ENCODE measurements around the gene SLC38A10. TPM values are rescaled to one million over a fixed set of nuclear protein-coding genes. Genes with fewer than 3 reads are reported as not detected.

SLC38A10 gene
- total and polyA plus RNA-seq, 12 donors: 17.6 to 190 (median 102) TPM

DNA sequence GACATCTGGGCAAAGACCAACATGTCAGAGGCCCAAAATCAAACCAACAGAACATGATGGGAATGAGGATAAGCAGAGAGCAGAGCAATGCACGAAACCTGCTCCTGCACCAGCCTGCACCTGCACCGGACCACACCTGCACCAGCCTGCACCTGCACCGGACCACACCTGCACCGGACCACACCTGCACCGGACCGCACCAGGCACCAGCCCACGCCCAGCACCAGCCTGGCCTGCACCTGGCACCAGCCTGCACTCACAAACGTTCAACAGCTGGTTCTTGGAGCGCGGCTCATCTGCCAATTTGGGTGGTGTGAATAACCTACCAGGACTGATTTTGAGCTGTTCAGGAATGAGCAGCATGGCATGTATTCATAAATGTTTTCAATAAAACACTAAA, 90.5 kb downstream of the SLC38A10 start:
- no peak for DNase-seq
- Histone ChIP-seq H3K4me3 (no peak overlapping the region), H3K27ac (no peak overlapping the region), H3K9me3 (replicated peaks in 1 of 3) (no peaks in the 10 kb centered on the region), H3K27me3 (no peaks in the 10 kb centered on the region), H3K4me1 (replicated peaks in 1 of 2) (no peaks in the 10 kb centered on the region), H3K36me3 (replicated peaks in 1 of 2) (no peaks in the 10 kb centered on the region)
- intact Hi-C loops (cut with DNase I): loop anchor here in 1 of 2 donors (5.0 kb wide), 1 partner anchor 62 kb away; no protein-coding TSS in a partner anchor
- no peak for TF ChIP-seq POLR2A (IDR thresholded peaks at IDR 0.05)
- TF ChIP-seq, protein P1, sequence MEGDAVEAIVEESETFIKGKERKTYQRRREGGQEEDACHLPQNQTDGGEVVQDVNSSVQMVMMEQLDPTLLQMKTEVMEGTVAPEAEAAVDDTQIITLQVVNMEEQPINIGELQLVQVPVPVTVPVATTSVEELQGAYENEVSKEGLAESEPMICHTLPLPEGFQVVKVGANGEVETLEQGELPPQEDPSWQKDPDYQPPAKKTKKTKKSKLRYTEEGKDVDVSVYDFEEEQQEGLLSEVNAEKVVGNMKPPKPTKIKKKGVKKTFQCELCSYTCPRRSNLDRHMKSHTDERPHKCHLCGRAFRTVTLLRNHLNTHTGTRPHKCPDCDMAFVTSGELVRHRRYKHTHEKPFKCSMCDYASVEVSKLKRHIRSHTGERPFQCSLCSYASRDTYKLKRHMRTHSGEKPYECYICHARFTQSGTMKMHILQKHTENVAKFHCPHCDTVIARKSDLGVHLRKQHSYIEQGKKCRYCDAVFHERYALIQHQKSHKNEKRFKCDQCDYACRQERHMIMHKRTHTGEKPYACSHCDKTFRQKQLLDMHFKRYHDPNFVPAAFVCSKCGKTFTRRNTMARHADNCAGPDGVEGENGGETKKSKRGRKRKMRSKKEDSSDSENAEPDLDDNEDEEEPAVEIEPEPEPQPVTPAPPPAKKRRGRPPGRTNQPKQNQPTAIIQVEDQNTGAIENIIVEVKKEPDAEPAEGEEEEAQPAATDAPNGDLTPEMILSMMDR (IDR thresholded peaks at IDR 0.05): no peak
- WGBS, 4 donors: 90 to 93% (median 92%) methylated on average over 7 to 10 of the region's 10 CpGs; no CpG with 5 or more reads in 1 of the 4 donors

DNA sequence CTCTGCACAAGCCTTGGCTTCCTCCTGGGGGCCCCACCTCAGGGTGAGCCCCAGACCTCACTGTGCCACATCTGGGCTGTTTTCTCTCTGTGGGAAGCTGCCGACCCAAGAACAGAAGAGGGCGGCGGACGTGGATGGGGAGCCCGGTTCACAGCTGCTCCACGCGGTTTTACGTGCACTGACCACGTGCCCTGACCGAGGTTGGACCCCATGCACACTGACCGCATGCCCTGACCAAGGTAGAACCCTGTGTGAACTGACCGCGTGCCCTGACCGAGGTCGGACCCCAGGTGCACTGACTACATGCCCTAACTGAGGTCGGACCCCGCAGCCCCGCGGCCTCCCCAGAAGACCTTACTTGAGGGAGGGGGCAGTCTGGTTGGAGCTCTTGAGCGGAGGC, 92.0 kb downstream of the SLC38A10 start:
- DNase-seq: no peak
- Histone ChIP-seq H3K4me1 (replicated peaks in 1 of 2) (no peaks in the 10 kb centered on the region), H3K4me3 (no peak overlapping the region), H3K36me3 (replicated peaks in 1 of 2) (no peaks in the 10 kb centered on the region), H3K9me3 (replicated peaks in 1 of 3) (no peaks in the 10 kb centered on the region), H3K27me3 (no peaks in the 10 kb centered on the region), H3K27ac (no peak overlapping the region)
- TF ChIP-seq, protein P1 (IDR thresholded peaks at IDR 0.05): no peak
- TF ChIP-seq POLR2A (IDR thresholded peaks at IDR 0.05): no peak
- intact Hi-C loops (cut with DNase I): loop anchor here in 1 of 2 donors (5.0 kb wide), 1 partner anchor 61 kb away; no protein-coding TSS in a partner anchor
- 90 to 98% (median 96%) methylated on average over 10 to 20 of the region's 20 CpGs for WGBS, 4 donors

DNA sequence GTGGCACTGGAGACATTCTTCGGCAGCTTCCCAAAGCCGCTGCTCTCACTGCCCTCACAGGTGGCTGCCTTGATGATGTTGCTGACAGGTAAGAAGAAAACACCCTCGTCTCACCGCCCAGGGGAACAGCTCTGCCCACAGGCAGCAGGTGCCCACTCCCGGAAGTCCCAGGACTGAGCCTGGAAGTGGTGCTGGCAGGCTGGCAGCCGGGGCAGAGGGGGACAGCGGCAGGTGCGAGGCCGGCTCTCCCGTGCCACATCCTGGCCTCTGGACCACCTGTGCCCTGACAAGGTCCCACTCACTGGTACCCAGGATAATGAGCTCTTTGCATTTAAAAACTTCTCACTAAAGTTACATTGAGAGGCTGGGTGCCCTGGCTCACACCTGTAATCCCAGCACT, 92.8 kb downstream of the SLC38A10 start:
- intact Hi-C loops (cut with DNase I): loop anchor here in 1 of 2 donors (5.0 kb wide), 1 partner anchor 60 kb away; no protein-coding TSS in a partner anchor
- WGBS, 4 donors: 94 to 99% (median 97%) methylated on average over 6 to 10 of the region's 10 CpGs
- H3K4me3 ChIP-seq: no peak overlapping the region
- H3K36me3 ChIP-seq (replicated peaks in 1 of 2): no peaks in the 10 kb centered on the region
- H3K4me1 ChIP-seq (replicated peaks in 1 of 2): no peaks in the 10 kb centered on the region
- H3K27me3 ChIP-seq: no peaks in the 10 kb centered on the region
- no peaks in the 10 kb centered on the region for H3K9me3 ChIP-seq (replicated peaks in 1 of 3)
- H3K27ac ChIP-seq: no peak overlapping the region
- TF ChIP-seq, protein P1 (IDR thresholded peaks at IDR 0.05): no peak
- TF ChIP-seq POLR2A (IDR thresholded peaks at IDR 0.05): no peak
- DNase-seq: no peak

DNA sequence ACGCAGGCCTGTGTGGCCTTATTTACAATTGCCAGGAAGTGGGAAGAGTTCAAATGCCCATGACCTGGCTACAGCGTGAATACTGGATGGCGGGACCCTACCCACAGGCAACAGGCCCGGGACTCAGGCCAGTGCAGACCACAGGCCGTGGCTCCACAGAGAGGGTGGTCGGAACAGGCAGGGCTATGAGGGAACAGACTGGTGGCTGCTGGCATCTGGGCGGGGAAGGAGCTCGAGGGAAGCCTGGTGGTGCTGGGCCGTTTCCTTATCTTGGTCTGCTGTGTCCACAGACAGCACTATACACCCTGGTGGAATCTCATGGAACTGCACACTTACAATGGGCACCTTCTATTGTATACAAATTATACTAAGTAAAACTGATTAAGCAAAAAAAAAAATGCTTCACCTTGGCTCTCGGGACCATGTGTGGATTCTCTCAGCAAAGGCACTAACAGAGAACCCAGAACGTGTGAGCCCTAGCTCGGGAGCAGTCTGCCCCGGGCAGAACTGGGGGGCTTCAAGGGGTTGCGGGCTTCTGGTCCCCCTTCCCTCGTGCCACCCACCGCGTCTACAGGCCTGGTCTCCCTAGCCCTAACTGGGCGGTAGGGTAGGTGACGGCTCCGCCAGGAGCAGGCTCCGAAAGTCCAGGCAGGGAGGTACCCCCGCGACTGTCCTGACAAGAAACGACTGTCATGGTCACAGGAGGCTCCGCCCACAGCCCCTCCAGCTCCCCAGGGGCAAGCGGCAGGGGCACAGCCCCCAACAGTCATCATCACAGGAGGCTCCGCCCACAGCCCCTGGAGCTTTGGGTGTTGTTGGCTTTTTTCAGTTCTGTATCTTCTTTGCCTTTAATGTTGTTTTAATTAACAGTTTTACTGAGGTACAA, 94.2 kb downstream of the SLC38A10 start:
- peak; percentile 55 to 84 (median 70) for DNase-seq
- TF ChIP-seq POLR2A (IDR thresholded peaks at IDR 0.05): no peak
- TF ChIP-seq, protein P1 (IDR thresholded peaks at IDR 0.05): peak; percentile 57 to 67 (median 63)
- Histone ChIP-seq H3K9me3 (replicated peaks in 1 of 3) (no peaks in the 10 kb centered on the region), H3K36me3 (replicated peaks in 1 of 2) (no peaks in the 10 kb centered on the region), H3K27me3 (no peaks in the 10 kb centered on the region), H3K4me3 (no peak overlapping the region), H3K4me1 (replicated peaks in 1 of 2) (no peaks in the 10 kb centered on the region), H3K27ac (no peak overlapping the region)
- intact Hi-C loops (cut with DNase I): loop anchor here in 1 of 2 donors (5.0 kb wide), 1 partner anchor 59 kb away; no protein-coding TSS in a partner anchor
- WGBS, 4 donors: 62 to 80% (median 73%) methylated on average over 12 to 27 of the region's 27 CpGs
